ENCODE data around the gene LSAMP. TPM values are rescaled to one million over a fixed set of nuclear protein-coding genes. Genes with fewer than 3 reads are reported as not detected.

Gene LSAMP
- total RNA-seq, 2 experiments from 2014 or later: not detected

- no peak overlapping the region for H3K4me3 Mint-ChIP-seq
- no peaks in the 10 kb centered on the region for H3K27me3 Mint-ChIP-seq
- POLR2A ChIA-PET: no interaction called here
- ATAC-seq: no peak
- intact Hi-C loops (cut with micrococcal nuclease): no loop called here
- H3K27ac Mint-ChIP-seq: no peak overlapping the region
- peaks cover 2% of the 10 kb centered on the region for H3K9me3 Mint-ChIP-seq
- no peaks in the 10 kb centered on the region for H3K4me1 Mint-ChIP-seq (ENCODE audit: low read depth)
- DNase-seq: no peak
- CTCF ChIA-PET: no interaction called here
- H3K36me3 Mint-ChIP-seq (ENCODE audit: low read depth): no peaks in the 10 kb centered on the region
- TF ChIP-seq CTCF (IDR thresholded peaks at IDR 0.05): no peak
Observed at GRCh38 chr3:116176974-116177555, 268.2 kb downstream of the LSAMP start.

- H3K9me3 Mint-ChIP-seq: no peaks in the 10 kb centered on the region
- ChIA-PET POLR2A (no interaction called here), CTCF (no interaction called here)
- H3K27ac Mint-ChIP-seq: no peak overlapping the region
- no peaks in the 10 kb centered on the region for H3K36me3 Mint-ChIP-seq (ENCODE audit: low read depth)
- no peaks in the 10 kb centered on the region for H3K27me3 Mint-ChIP-seq
- H3K4me3 Mint-ChIP-seq: no peak overlapping the region
- no peak for TF ChIP-seq CTCF (IDR thresholded peaks at IDR 0.05)
- no peaks in the 10 kb centered on the region for H3K4me1 Mint-ChIP-seq (ENCODE audit: low read depth)
- DNase-seq (no peak), ATAC-seq (no peak)
- intact Hi-C loops (cut with micrococcal nuclease): no loop called here
Observed at GRCh38 chr3:116166121-116166520, 279.2 kb downstream of the LSAMP start.

GRCh38 chr3:116165641-116166040 is 279.6 kb downstream of the LSAMP start:
- ATAC-seq: no peak
- H3K9me3 Mint-ChIP-seq: no peaks in the 10 kb centered on the region
- no peak for TF ChIP-seq CTCF (IDR thresholded peaks at IDR 0.05)
- intact Hi-C loops (cut with micrococcal nuclease): no loop called here
- no peak for DNase-seq
- H3K36me3 Mint-ChIP-seq (ENCODE audit: low read depth): no peaks in the 10 kb centered on the region
- H3K27ac Mint-ChIP-seq: no peak overlapping the region
- ChIA-PET POLR2A (no interaction called here), CTCF (no interaction called here)
- H3K4me1 Mint-ChIP-seq (ENCODE audit: low read depth): no peaks in the 10 kb centered on the region
- no peak overlapping the region for H3K4me3 Mint-ChIP-seq
- H3K27me3 Mint-ChIP-seq: no peaks in the 10 kb centered on the region

- DNase-seq (no peak), ATAC-seq (no peak)
- no peaks in the 10 kb centered on the region for H3K27me3 Mint-ChIP-seq
- H3K36me3 Mint-ChIP-seq (ENCODE audit: low read depth): no peaks in the 10 kb centered on the region
- H3K4me1 Mint-ChIP-seq (ENCODE audit: low read depth): no peaks in the 10 kb centered on the region
- TF ChIP-seq CTCF (IDR thresholded peaks at IDR 0.05): no peak
- intact Hi-C loops (cut with micrococcal nuclease): no loop called here
- no peaks in the 10 kb centered on the region for H3K9me3 Mint-ChIP-seq
- POLR2A ChIA-PET: no interaction called here
- CTCF ChIA-PET: no interaction called here
- H3K27ac Mint-ChIP-seq: no peak overlapping the region
- no peak overlapping the region for H3K4me3 Mint-ChIP-seq
Observed at GRCh38 chr3:116165135-116165534, 280.2 kb downstream of the LSAMP start.

- Mint-ChIP-seq H3K9me3 (peaks cover 2% of the 10 kb centered on the region), H3K36me3 (ENCODE audit: low read depth) (no peaks in the 10 kb centered on the region), H3K27me3 (no peaks in the 10 kb centered on the region), H3K4me1 (ENCODE audit: low read depth) (no peaks in the 10 kb centered on the region), H3K27ac (no peak overlapping the region), H3K4me3 (no peak overlapping the region)
- intact Hi-C loops (cut with micrococcal nuclease): no loop called here
- no peak for DNase-seq
- POLR2A ChIA-PET: interaction anchor here (0.7 kb wide), 1 partner anchor 798 kb away, joined by 4 read pairs; no protein-coding TSS in a partner anchor
- ATAC-seq: no peak
- TF ChIP-seq CTCF (IDR thresholded peaks at IDR 0.05): no peak
- CTCF ChIA-PET: no interaction called here
Observed at GRCh38 chr3:116164039-116164438, 281.2 kb downstream of the LSAMP start.

All from activated CD8-positive, alpha-beta T cell treated with anti-CD3 and anti-CD28 coated beads for 36 hours (primary cell).